MCF 10A (cell line): ENCODE results near the gene TBX10. TPM values are rescaled to one million over a fixed set of nuclear protein-coding genes. Genes with fewer than 3 reads are reported as not detected.

Source experiments
- BruUV-seq: library from RNA; stranded (reverse); fragments of 400-500 nt; replicated peaks from 2 replicates; lab custom pipeline; 2021; lab: Mats Ljungman, UMichigan
- CTCF ChIA-PET: fragments of 300-600 bp; sonication (Branson Sonifier 250); formaldehyde crosslinking; extraction: SDS; loops from one replicate; lab custom pipeline; 2021; ENCODE audit warnings: antibody characterized with exemption, inconsistent platforms; lab: Yijun Ruan, JAX
- POLR2A ChIA-PET: fragments of 300-600, 350-650 bp; sonication (Branson Sonifier 250); formaldehyde crosslinking; extraction: SDS; loops from one replicate; lab custom pipeline; 2020; ENCODE audit warnings: antibody characterized with exemption, inconsistent platforms; lab: Yijun Ruan, JAX
- DNase-seq: peaks from one replicate; pipeline ENCODE4 v3.0.0-alpha.2; 2018; ENCODE audit not compliant: unreplicated experiment
- H3K27ac Mint-ChIP-seq: one replicate; pipeline ENCODE4 v1.8.0; 2022; ENCODE audit warnings: mild to moderate bottlenecking, low read depth, mixed read lengths; ENCODE audit not compliant: unreplicated experiment
- H3K27me3 Mint-ChIP-seq: one replicate; pipeline ENCODE4 v1.8.0; 2022; ENCODE audit warnings: mixed read lengths; ENCODE audit not compliant: insufficient read depth, unreplicated experiment
- H3K36me3 Mint-ChIP-seq: one replicate; pipeline ENCODE4 v1.8.0; 2022; ENCODE audit warnings: mild to moderate bottlenecking, moderate library complexity, mixed read lengths; ENCODE audit not compliant: insufficient read depth, unreplicated experiment
- H3K4me1 Mint-ChIP-seq: one replicate; pipeline ENCODE4 v1.8.0; 2022; ENCODE audit warnings: mixed read lengths; ENCODE audit not compliant: insufficient read depth, unreplicated experiment
- H3K4me3 Mint-ChIP-seq: one replicate; pipeline ENCODE4 v1.8.0; 2022; ENCODE audit warnings: mild to moderate bottlenecking, moderate library complexity, mixed read lengths; ENCODE audit not compliant: unreplicated experiment
- H3K9me3 Mint-ChIP-seq: one replicate; pipeline ENCODE4 v1.8.0; 2022; ENCODE audit warnings: mixed read lengths; ENCODE audit not compliant: unreplicated experiment
- intact Hi-C: fragments of 100-400 bp; cut with micrococcal nuclease; formaldehyde crosslinking; loops from 2 replicates; pipeline ENCODE4 v1.14.1; 2022
- total RNA-seq: library from RNA; stranded (reverse); gene quantifications from 2 replicates; pipeline ENCODE4 v1.2.3, GENCODE V29; 2022
- TF ChIP-seq, protein P1 (sequence below): fragments of 200-600 bp; IDR thresholded peaks from one replicate; pipeline ENCODE4 v1.8.0; 2022; ENCODE audit warnings: antibody characterized with exemption, mild to moderate bottlenecking; ENCODE audit not compliant: unreplicated experiment

The TBX10 gene
- total RNA-seq, 1 experiment from 2014 or later = not detected

DNA sequence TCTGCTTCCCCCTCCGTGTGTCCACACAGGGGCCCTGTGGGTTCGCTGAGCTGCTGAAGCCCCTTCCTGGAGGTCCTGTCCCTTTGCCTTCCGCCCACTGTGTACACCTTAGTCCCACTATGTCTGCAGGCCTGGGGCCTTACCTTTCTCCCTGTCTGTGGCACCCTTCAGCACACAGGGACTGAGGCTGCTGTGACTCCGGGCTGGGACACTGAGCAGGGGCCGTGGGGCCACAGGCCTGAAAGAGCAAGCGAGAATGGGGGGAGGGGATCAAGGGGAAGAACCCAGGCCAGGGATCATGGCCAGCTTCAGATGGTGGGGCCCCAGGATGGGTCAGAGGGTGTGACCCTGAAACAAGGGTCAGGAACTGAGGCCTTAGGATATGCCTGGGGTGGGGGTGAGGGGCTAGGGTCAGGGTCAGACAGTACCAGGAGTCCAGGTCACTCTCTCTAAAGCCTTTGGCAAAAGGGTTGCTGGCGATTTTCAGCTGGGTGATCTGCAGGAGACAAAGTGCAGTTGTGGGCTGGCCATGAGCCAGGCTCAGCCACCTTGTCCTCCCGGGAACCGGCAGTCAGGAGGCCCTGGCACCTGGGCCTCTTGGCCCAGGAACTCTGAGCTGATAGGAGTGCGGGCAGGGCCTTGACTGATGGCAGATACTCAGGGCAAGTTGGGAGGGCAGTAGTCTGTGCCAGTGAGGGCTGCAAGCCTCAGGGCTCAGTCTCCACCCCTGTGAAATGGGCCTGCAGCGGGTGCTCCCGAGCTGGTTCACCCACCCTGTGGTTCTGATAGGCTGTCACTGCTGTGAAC lies 7.2 kb downstream of the TBX10 start:
- Mint-ChIP-seq H3K27me3 (no peaks in the 10 kb centered on the region), H3K4me3 (peak overlapping the region; percentile 42), H3K9me3 (no peaks in the 10 kb centered on the region), H3K4me1 (no peaks in the 10 kb centered on the region), H3K36me3 (no peaks in the 10 kb centered on the region), H3K27ac (no peak overlapping the region)
- no TSS peak for BruUV-seq
- DNase-seq = no peak
- ChIA-PET POLR2A (interaction anchor here (0.6 kb wide), 1 partner anchor 36 kb away, joined by 4 read pairs; no protein-coding TSS in a partner anchor), CTCF (interaction anchor here (0.5 to 1.2 kb wide), 2 partner anchors 20 to 114 kb away, joined by 3 to 4 read pairs; no protein-coding TSS in a partner anchor)
- TF ChIP-seq, protein P1, sequence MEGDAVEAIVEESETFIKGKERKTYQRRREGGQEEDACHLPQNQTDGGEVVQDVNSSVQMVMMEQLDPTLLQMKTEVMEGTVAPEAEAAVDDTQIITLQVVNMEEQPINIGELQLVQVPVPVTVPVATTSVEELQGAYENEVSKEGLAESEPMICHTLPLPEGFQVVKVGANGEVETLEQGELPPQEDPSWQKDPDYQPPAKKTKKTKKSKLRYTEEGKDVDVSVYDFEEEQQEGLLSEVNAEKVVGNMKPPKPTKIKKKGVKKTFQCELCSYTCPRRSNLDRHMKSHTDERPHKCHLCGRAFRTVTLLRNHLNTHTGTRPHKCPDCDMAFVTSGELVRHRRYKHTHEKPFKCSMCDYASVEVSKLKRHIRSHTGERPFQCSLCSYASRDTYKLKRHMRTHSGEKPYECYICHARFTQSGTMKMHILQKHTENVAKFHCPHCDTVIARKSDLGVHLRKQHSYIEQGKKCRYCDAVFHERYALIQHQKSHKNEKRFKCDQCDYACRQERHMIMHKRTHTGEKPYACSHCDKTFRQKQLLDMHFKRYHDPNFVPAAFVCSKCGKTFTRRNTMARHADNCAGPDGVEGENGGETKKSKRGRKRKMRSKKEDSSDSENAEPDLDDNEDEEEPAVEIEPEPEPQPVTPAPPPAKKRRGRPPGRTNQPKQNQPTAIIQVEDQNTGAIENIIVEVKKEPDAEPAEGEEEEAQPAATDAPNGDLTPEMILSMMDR = no peak
- intact Hi-C loops = no loop called here

DNA sequence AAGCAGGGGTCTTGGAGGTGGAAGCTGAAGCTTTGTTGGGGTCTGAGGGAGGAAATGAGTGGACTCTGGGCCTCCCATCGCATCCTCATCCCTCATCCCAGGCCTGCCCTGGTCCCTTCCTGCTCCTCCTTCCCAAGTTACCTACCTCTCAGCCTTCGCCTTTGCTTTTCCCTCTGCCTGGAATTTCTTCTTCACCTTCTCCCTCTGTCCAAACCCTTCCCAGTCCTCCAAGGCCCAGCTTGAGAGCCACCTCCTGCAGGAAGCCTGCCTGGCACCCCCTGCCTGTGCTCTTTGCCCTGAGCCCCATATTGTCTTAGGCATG lies 7.7 kb downstream of the TBX10 start:
- DNase-seq = no peak
- Mint-ChIP-seq H3K4me3 (peak overlapping the region; percentile 42), H3K4me1 (no peaks in the 10 kb centered on the region), H3K9me3 (no peaks in the 10 kb centered on the region), H3K27ac (no peak overlapping the region), H3K27me3 (no peaks in the 10 kb centered on the region), H3K36me3 (no peaks in the 10 kb centered on the region)
- TF ChIP-seq, protein P1 = no peak
- BruUV-seq = no TSS peak
- intact Hi-C loops = no loop called here
- CTCF ChIA-PET = interaction anchor here (1.2 kb wide), 1 partner anchor 21 kb away, joined by 4 read pairs; no protein-coding TSS in a partner anchor
- POLR2A ChIA-PET = interaction anchor here (0.6 kb wide), 1 partner anchor 36 kb away, joined by 4 read pairs; no protein-coding TSS in a partner anchor

DNA sequence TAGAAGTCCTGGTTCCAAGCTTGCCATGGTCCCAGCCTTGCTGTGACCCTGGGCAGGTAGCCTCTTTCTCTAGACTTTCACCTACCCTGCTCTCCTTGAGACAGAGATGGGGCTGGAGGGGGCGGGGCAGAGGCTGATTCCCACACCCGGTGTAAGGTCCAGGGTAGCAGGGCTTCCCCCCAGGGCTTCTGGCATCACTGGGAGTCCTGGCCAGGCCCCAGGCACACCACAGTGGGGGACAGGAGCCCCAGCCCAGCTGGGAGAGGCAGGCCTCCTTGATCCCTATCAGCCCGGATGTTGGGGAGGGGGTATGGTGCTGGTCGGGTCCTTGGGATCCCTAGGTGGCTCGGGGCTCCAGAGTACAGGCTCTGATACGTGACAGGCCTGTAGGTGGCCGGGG lies 8.2 kb downstream of the TBX10 start:
- Mint-ChIP-seq H3K9me3 (no peaks in the 10 kb centered on the region), H3K27me3 (no peaks in the 10 kb centered on the region), H3K4me1 (no peaks in the 10 kb centered on the region), H3K4me3 (peak overlapping the region; percentile 79), H3K27ac (peak overlapping the region; percentile 52), H3K36me3 (no peaks in the 10 kb centered on the region)
- ChIA-PET POLR2A (no interaction called here), CTCF (interaction anchor here (1.2 kb wide), 1 partner anchor 21 kb away, joined by 4 read pairs; no protein-coding TSS in a partner anchor)
- DNase-seq = no peak
- no TSS peak for BruUV-seq
- intact Hi-C loops = no loop called here
- TF ChIP-seq, protein P1 = no peak

DNA sequence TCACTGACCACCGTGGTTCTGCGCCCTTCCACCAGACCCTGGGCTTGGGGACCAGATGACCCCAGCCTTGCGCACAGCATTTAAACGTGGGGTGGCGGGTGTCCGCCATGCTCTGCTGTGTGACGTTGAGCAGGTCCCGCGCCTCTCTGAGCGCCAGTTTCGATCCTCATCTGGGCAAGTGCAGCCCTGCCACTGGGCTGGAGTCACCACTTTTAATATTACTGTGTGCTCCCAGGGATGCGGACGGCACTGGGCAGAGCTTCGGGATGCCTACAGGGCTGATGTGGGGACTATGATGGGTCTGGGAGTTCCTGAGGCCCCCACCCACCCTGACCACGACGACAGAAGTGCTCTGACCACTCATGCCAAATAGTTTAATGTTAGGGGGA lies 8.6 kb downstream of the TBX10 start:
- H3K27ac Mint-ChIP-seq = peak overlapping the region; percentile 52
- H3K36me3 Mint-ChIP-seq = no peaks in the 10 kb centered on the region
- CTCF ChIA-PET = interaction anchor here (0.6 to 5.0 kb wide), 8 partner anchors 8 to 45 kb away, joined by 3 to 50 read pairs (median 5); no protein-coding TSS in a partner anchor
- no peak for DNase-seq
- intact Hi-C loops = no loop called here
- H3K4me3 Mint-ChIP-seq = peak overlapping the region; percentile 79
- no peaks in the 10 kb centered on the region for H3K4me1 Mint-ChIP-seq
- H3K27me3 Mint-ChIP-seq = no peaks in the 10 kb centered on the region
- POLR2A ChIA-PET = interaction anchor here (1.2 to 2.8 kb wide), 4 partner anchors 26 to 71 kb away, joined by 3 to 20 read pairs (median 12); partner anchors contain the start of gene GSTP1
- BruUV-seq = no TSS peak
- no peaks in the 10 kb centered on the region for H3K9me3 Mint-ChIP-seq
- TF ChIP-seq, protein P1 = no peak
